ENCODE data around the gene QARS1. TPM values are rescaled to one million over a fixed set of nuclear protein-coding genes. Genes with fewer than 3 reads are reported as not detected.

The QARS1 gene
- 328 and 334 TPM in 2 replicates for total RNA-seq

GRCh38 chr3:49104427-49105291 lies at the start of gene QARS1:
Gene QARS1 (minus strand): TSS chr3:49104757. CDS start chr3:49104733, 24 bp downstream.

GRCh38 chr3:49132437-49133225 lies 28.1 kb upstream of the QARS1 start, which contains the start of gene LAMB2:
Gene LAMB2 (minus strand): TSS chr3:49133050. CDS start chr3:49132867, 183 bp downstream.

GRCh38 chr3:49120438-49121131 lies 16.0 kb upstream of the QARS1 start, which contains the start of gene USP19:
Gene USP19 (minus strand): TSS chr3:49120823. CDS start chr3:49119145, 1,678 bp downstream.

GRCh38 chr3:49093853-49094767 lies 10.4 kb downstream of the QARS1 start, which contains the start of gene QRICH1:
Gene QRICH1 (minus strand): TSS chr3:49094071. CDS start chr3:49077017, 17,054 bp downstream.

Other genes with a start within 250 kb of the QARS1 start
- gene SLC25A20, start 205.9 kb downstream of the QARS1 start, total RNA-seq = 24.8 and 28.2 TPM in 2 replicates
- 55.4 and 59.5 TPM in 2 replicates for gene ARIH2, start 185.9 kb downstream of the QARS1 start, total RNA-seq
- 18.6 and 45.3 TPM in 2 replicates for gene P4HTM, start 114.5 kb downstream of the QARS1 start, total RNA-seq
- gene WDR6, start 97.4 kb downstream of the QARS1 start, total RNA-seq = 65.4 and 78.0 TPM in 2 replicates
- gene DALRD3, start 86.2 kb downstream of the QARS1 start, total RNA-seq = 73.7 and 76.4 TPM in 2 replicates
- 157 and 201 TPM in 2 replicates for gene NDUFAF3, start 82.6 kb downstream of the QARS1 start, total RNA-seq
- 293 and 325 TPM in 2 replicates for gene IMPDH2, start 75.4 kb downstream of the QARS1 start, total RNA-seq
- gene QRICH1, start 10.7 kb downstream of the QARS1 start, total RNA-seq = 59.0 and 107 TPM in 2 replicates
- 44.8 and 47.3 TPM in 2 replicates for gene USP19, start 16.1 kb upstream of the QARS1 start, total RNA-seq
- 358 and 359 TPM in 2 replicates for gene LAMB2, start 28.3 kb upstream of the QARS1 start, total RNA-seq
- 31.9 and 41.5 TPM in 2 replicates for gene CCDC71, start 61.6 kb upstream of the QARS1 start, total RNA-seq
- 13.5 and 17.7 TPM in 2 replicates for gene KLHDC8B, start 66.8 kb upstream of the QARS1 start, total RNA-seq
- 0.71 and 1.7 TPM in 2 replicates for gene C3orf62, start 172.5 kb upstream of the QARS1 start, total RNA-seq
- 9.8 and 9.9 TPM in 2 replicates for gene USP4, start 235.3 kb upstream of the QARS1 start, total RNA-seq

Measured in myometrial cell (primary cell).